ENCODE data around the gene ZBTB7B.

The ZBTB7B gene

GRCh38 chr1:155003766-155004351, 1.3 kb downstream of the ZBTB7B start:
- DNase-seq (ENCODE audit: low read depth in 1 of 2, low spot score in 1 of 2), result no peak

- DNase-seq (ENCODE audit: low read depth in 1 of 2, low spot score in 1 of 2), result no peak
These were observed 1.9 kb downstream of the ZBTB7B start for GRCh38 chr1:155004352-155005075.

- DNase-seq (ENCODE audit: low read depth in 1 of 2, low spot score in 1 of 2), result no peak
These were observed 2.7 kb downstream of the ZBTB7B start for GRCh38 chr1:155005076-155006011.

- DNase-seq (ENCODE audit: low read depth in 1 of 2, low spot score in 1 of 2), result peak in 1 of 2 donors; percentile 46
These were observed 4.0 kb downstream of the ZBTB7B start for GRCh38 chr1:155006601-155007101.

GRCh38 chr1:155007251-155007828, 4.7 kb downstream of the ZBTB7B start:
- no peak for DNase-seq (ENCODE audit: low read depth in 1 of 2, low spot score in 1 of 2)

GRCh38 chr1:155008015-155008941, 5.7 kb downstream of the ZBTB7B start:
- DNase-seq (ENCODE audit: low read depth in 1 of 2, low spot score in 1 of 2), result peak; percentile 41 to 60

GRCh38 chr1:155009221-155009711, 6.7 kb downstream of the ZBTB7B start:
- no peak for DNase-seq (ENCODE audit: low read depth in 1 of 2, low spot score in 1 of 2)

- DNase-seq (ENCODE audit: low read depth in 1 of 2, low spot score in 1 of 2), result no peak
These were observed 7.1 kb downstream of the ZBTB7B start for GRCh38 chr1:155009742-155010141.

- DNase-seq (ENCODE audit: low read depth in 1 of 2, low spot score in 1 of 2), result no peak
These were observed 7.8 kb downstream of the ZBTB7B start for GRCh38 chr1:155010211-155010918.

GRCh38 chr1:155011004-155011416, 8.4 kb downstream of the ZBTB7B start:
- no peak for DNase-seq (ENCODE audit: low read depth in 1 of 2, low spot score in 1 of 2)

GRCh38 chr1:155011437-155012025, 8.9 kb downstream of the ZBTB7B start:
- no peak for DNase-seq (ENCODE audit: low read depth in 1 of 2, low spot score in 1 of 2)

- DNase-seq (ENCODE audit: low read depth in 1 of 2, low spot score in 1 of 2), result no peak
These were observed 9.5 kb downstream of the ZBTB7B start for GRCh38 chr1:155012026-155012546.

- no peak for DNase-seq (ENCODE audit: low read depth in 1 of 2, low spot score in 1 of 2)
These were observed 10.4 kb downstream of the ZBTB7B start for GRCh38 chr1:155012776-155013602.

GRCh38 chr1:155013632-155014031, 11.0 kb downstream of the ZBTB7B start:
- no peak for DNase-seq (ENCODE audit: low read depth in 1 of 2, low spot score in 1 of 2)

GRCh38 chr1:155014709-155015508, 12.3 kb downstream of the ZBTB7B start:
- no peak for DNase-seq (ENCODE audit: low read depth in 1 of 2, low spot score in 1 of 2)

- DNase-seq (ENCODE audit: low read depth in 1 of 2, low spot score in 1 of 2), result no peak
These were observed 13.1 kb downstream of the ZBTB7B start for GRCh38 chr1:155015527-155016230.

Measured in activated CD4-positive, alpha-beta T cell treated with anti-CD3 and anti-CD28 coated beads, Interleukin-2, amount 50 U/mL, for 24 hours (primary cell).